IPS DF 6.9 (cell line): Measurements from ENCODE around the gene NLRP14.

Source experiments
- DNase-seq: peaks from one replicate; pipeline ENCODE4 v3.0.0-alpha.2; 2013; ENCODE audit warnings: low read depth, low spot score
- H3K27ac ChIP-seq: one replicate; pipeline ENCODE4 v1.5.1; 2013; ENCODE audit warnings: low read length, control low read depth
- H3K27me3 ChIP-seq: 2 replicates; pipeline ENCODE4 v1.6.1; 2013; ENCODE audit warnings: mild to moderate bottlenecking, low read length; ENCODE audit not compliant: control insufficient read depth, insufficient read depth
- H3K36me3 ChIP-seq: 2 replicates; pipeline ENCODE4 v1.6.1; 2013; ENCODE audit warnings: low read length; ENCODE audit not compliant: control insufficient read depth, insufficient read depth
- H3K4me1 ChIP-seq: 2 replicates; pipeline ENCODE4 v1.6.1; 2013; ENCODE audit warnings: low read length; ENCODE audit not compliant: control insufficient read depth, insufficient read depth
- H3K4me3 ChIP-seq: 2 replicates; pipeline ENCODE4 v1.5.1; 2013; ENCODE audit warnings: mild to moderate bottlenecking, low read length
- H3K9me3 ChIP-seq: 2 replicates; pipeline ENCODE4 v1.6.1; 2013; ENCODE audit warnings: low read length, inconsistent platforms; ENCODE audit not compliant: control insufficient read depth, insufficient read depth
- WGBS: extraction: QIAGEN DNeasy Blood & Tissue Kit; methylation state at CpG from one replicate; pipeline ENCODE4 v1.1.7; 2013; ENCODE audit warnings: mixed read lengths, missing lambda C conversion rate; ENCODE audit not compliant: insufficient read length, insufficient coverage; 5-methylcytosine and 5-hydroxymethylcytosine counted together

Gene NLRP14, protein sequence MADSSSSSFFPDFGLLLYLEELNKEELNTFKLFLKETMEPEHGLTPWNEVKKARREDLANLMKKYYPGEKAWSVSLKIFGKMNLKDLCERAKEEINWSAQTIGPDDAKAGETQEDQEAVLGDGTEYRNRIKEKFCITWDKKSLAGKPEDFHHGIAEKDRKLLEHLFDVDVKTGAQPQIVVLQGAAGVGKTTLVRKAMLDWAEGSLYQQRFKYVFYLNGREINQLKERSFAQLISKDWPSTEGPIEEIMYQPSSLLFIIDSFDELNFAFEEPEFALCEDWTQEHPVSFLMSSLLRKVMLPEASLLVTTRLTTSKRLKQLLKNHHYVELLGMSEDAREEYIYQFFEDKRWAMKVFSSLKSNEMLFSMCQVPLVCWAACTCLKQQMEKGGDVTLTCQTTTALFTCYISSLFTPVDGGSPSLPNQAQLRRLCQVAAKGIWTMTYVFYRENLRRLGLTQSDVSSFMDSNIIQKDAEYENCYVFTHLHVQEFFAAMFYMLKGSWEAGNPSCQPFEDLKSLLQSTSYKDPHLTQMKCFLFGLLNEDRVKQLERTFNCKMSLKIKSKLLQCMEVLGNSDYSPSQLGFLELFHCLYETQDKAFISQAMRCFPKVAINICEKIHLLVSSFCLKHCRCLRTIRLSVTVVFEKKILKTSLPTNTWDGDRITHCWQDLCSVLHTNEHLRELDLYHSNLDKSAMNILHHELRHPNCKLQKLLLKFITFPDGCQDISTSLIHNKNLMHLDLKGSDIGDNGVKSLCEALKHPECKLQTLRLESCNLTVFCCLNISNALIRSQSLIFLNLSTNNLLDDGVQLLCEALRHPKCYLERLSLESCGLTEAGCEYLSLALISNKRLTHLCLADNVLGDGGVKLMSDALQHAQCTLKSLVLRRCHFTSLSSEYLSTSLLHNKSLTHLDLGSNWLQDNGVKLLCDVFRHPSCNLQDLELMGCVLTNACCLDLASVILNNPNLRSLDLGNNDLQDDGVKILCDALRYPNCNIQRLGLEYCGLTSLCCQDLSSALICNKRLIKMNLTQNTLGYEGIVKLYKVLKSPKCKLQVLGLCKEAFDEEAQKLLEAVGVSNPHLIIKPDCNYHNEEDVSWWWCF

GRCh38 chr11:7020183-7020917 is at the start of gene NLRP14, which contains the start of gene ZNF214:
NLRP14 (plus strand) TSS chr11:7020479; CDS start chr11:7038587, 18,108 bp downstream.
ZNF214 (minus strand) TSS chr11:7020346; CDS start chr11:7002835, 17,511 bp downstream.
- Histone ChIP-seq H3K27ac (no peak within 1 kb of the TSS), H3K9me3 (no peaks in the 10 kb centered on the region), H3K4me1 (no peaks in the 10 kb centered on the region), H3K4me3 (peak within 1 kb of the TSS; percentile 67), H3K27me3 (no peaks in the 10 kb centered on the region), H3K36me3 (no peaks in the 10 kb centered on the region)
- WGBS, result no CpG with 5 or more reads among the region's 47 CpGs
- DNase-seq, result peak; percentile 70

GRCh38 chr11:6979365-6979764 is 40.9 kb upstream of the NLRP14 start:
- no peak overlapping the region for H3K4me3 ChIP-seq
- H3K4me1 ChIP-seq, result no peaks in the 10 kb centered on the region
- no peaks in the 10 kb centered on the region for H3K27me3 ChIP-seq
- H3K36me3 ChIP-seq, result no peaks in the 10 kb centered on the region
- H3K27ac ChIP-seq, result no peak overlapping the region
- no peak for DNase-seq
- H3K9me3 ChIP-seq, result no peaks in the 10 kb centered on the region
- no CpG with 5 or more reads among the region's 2 CpGs for WGBS

DNA sequence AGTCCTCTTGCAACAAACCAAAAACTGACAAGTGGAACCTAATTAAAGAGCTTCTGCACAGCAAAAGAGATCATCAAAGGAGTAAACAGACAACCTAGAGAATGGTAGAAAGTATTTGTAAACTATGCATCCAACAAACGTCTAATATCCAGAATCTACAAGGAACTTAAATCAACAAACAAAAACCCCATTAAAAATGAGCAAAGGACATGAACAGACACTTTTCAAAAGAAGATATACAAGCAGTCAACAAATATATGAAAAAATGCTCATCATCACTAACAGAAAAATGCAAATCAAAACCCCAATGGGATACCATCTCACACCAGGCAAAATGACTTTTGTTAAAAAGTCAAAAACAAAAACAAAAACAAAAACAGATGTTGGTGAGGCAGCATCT is 33.8 kb upstream of the NLRP14 start:
- H3K36me3 ChIP-seq, result no peaks in the 10 kb centered on the region
- H3K4me1 ChIP-seq, result no peaks in the 10 kb centered on the region
- no peak overlapping the region for H3K4me3 ChIP-seq
- no peaks in the 10 kb centered on the region for H3K9me3 ChIP-seq
- WGBS, result no CpG with 5 or more reads among the region's 1 CpG
- no peaks in the 10 kb centered on the region for H3K27me3 ChIP-seq
- DNase-seq, result no peak
- H3K27ac ChIP-seq, result no peak overlapping the region

DNA sequence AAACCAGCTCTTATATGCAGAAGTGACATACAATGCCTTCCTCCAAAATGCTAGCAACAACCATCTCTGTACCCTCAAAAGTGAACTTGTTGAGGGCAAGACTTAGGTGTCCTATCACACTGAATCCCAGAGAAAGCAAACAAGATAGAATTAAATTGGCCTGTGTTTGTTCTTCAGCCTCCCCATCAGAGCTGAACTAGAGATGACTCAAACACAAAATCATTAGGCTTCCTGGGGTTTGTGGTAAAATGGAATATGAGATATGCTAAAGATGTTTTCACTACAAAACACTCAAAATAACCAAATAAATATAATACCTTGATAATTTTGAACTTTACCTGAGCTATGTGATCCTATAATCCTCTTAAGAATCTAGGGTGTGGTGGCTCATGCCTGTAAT is 31.8 kb upstream of the NLRP14 start:
- Histone ChIP-seq H3K27ac (no peak overlapping the region), H3K36me3 (no peaks in the 10 kb centered on the region), H3K4me1 (no peaks in the 10 kb centered on the region), H3K9me3 (no peaks in the 10 kb centered on the region), H3K27me3 (no peaks in the 10 kb centered on the region), H3K4me3 (no peak overlapping the region)
- no peak for DNase-seq

- no peak overlapping the region for H3K27ac ChIP-seq
- no peaks in the 10 kb centered on the region for H3K27me3 ChIP-seq
- no peaks in the 10 kb centered on the region for H3K4me1 ChIP-seq
- no peaks in the 10 kb centered on the region for H3K9me3 ChIP-seq
- H3K4me3 ChIP-seq, result no peak overlapping the region
- no CpG with 5 or more reads among the region's 6 CpGs for WGBS
- no peak for DNase-seq
- no peaks in the 10 kb centered on the region for H3K36me3 ChIP-seq
Observed at GRCh38 chr11:6991227-6991626, 29.1 kb upstream of the NLRP14 start.

DNA sequence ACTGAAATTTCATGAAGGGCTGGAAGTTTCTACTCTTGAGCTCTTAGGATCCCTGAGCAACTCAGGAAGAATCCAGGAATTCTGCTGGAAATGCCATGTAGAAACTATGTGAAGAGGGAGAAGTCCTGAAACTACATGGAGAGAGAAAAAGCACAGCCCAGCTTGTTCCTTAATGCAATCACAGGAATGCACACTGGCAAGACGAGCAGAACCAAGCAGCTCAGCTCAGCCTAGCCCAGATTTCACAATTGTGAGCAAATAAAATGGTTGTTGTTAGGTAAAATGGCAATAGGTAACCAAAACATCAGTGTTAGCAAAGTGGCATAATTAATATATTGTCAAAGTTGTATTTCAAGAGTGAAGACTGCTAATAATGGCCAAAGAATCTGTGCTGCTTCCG is 28.3 kb upstream of the NLRP14 start:
- H3K27me3 ChIP-seq, result no peaks in the 10 kb centered on the region
- WGBS, result no CpG with 5 or more reads among the region's 2 CpGs
- no peaks in the 10 kb centered on the region for H3K36me3 ChIP-seq
- H3K27ac ChIP-seq, result no peak overlapping the region
- H3K4me1 ChIP-seq, result no peaks in the 10 kb centered on the region
- no peak for DNase-seq
- H3K4me3 ChIP-seq, result no peak overlapping the region
- no peaks in the 10 kb centered on the region for H3K9me3 ChIP-seq

DNA sequence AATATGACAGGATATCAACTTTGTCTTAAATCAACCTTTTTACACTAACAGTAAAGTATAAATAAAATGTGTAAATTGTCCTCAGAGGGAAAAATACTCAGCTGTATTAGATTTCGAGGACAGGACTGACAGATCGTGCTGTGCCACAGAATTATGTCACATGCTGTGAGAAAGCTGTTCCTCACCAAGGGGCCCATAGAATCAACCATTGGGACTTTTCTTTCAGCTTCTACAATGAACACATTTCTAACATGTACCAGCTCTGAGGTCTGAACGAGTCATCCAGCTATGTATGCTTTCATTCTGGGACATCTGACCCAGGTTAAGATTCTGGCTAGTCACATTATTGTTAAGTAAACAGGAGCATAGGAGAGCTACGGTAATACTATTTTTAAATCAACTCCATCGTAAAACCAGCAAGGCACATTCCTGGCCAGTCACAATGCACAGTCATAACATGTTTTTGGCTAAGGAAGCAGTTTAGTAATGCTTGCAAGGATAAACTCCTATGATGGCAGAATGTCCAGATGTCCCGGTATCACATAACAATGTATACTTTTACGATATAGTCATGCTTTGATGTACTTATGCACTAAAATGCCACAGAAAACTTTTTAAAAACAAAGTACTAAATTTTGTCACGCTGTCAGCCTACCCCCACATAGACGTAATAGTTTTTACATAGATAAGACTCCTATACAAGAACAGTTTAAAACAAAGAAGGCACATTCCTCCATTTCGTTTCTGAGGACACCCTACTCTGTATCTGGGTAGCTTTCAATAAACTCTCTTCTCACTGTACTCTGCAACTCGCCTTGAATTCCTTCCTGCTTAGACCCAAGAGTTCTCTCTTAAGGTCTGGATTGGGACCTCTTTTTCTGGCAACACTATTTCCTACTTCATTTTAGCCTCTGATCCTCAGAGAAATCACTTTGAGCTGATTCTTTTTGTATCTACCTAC is 27.5 kb upstream of the NLRP14 start:
- no peak for DNase-seq
- H3K36me3 ChIP-seq, result no peaks in the 10 kb centered on the region
- WGBS, result no CpG with 5 or more reads among the region's 11 CpGs
- no peak overlapping the region for H3K4me3 ChIP-seq
- H3K27me3 ChIP-seq, result no peaks in the 10 kb centered on the region
- H3K4me1 ChIP-seq, result no peaks in the 10 kb centered on the region
- H3K9me3 ChIP-seq, result no peaks in the 10 kb centered on the region
- H3K27ac ChIP-seq, result no peak overlapping the region

GRCh38 chr11:6995703-6996102 is 24.6 kb upstream of the NLRP14 start:
- H3K27ac ChIP-seq, result no peak overlapping the region
- H3K36me3 ChIP-seq, result no peaks in the 10 kb centered on the region
- no peaks in the 10 kb centered on the region for H3K9me3 ChIP-seq
- no peaks in the 10 kb centered on the region for H3K4me1 ChIP-seq
- H3K4me3 ChIP-seq, result no peak overlapping the region
- DNase-seq, result no peak
- no peaks in the 10 kb centered on the region for H3K27me3 ChIP-seq

DNA sequence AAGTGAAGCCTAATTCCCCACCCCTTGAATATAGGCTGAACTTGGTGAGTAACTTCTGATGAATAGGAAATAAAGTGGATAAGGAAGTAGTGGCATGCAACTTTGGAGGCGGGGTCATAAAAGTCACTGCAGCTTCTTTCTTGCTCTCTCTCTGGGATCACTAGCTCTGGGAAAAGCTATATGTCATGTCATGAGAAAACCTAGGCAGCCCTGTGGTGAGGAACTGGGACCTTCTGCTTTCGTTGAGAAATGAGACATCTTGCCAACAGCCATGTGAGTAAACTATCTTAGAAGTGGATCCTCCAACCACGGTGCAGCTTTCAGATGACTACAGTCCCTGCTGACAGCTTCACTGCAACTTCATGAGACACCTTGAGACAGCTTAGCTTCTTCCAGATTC is 15.8 kb upstream of the NLRP14 start:
- Histone ChIP-seq H3K4me1 (no peaks in the 10 kb centered on the region), H3K36me3 (no peaks in the 10 kb centered on the region), H3K27ac (no peak overlapping the region), H3K4me3 (no peak overlapping the region), H3K9me3 (no peaks in the 10 kb centered on the region), H3K27me3 (no peaks in the 10 kb centered on the region)
- no peak for DNase-seq
- no CpG with 5 or more reads among the region's 3 CpGs for WGBS
